SU-DHL-6 (cell line): ENCODE measurements around the gene NAPSA.

ENCODE experiments used
- CTCF ChIP-seq: fragments of 200-600 bp; sonication (generic); IDR thresholded peaks from one replicate; pipeline ENCODE4 v1.5.1; 2017; ENCODE audit warnings: antibody characterized with exemption, mild to moderate bottlenecking, low read length, moderate library complexity; ENCODE audit not compliant: insufficient read depth, poor library complexity, severe bottlenecking
- EZH2phosphoT487 ChIP-seq: fragments of 200-600 bp; sonication (generic), shearing (Covaris generic); conservative IDR thresholded peaks from 2 replicates; pipeline ENCODE4 v1.6.1; 2018; ENCODE audit warnings: mild to moderate bottlenecking, antibody characterized with exemption, low read length, moderate library complexity, mixed read lengths

DNA sequence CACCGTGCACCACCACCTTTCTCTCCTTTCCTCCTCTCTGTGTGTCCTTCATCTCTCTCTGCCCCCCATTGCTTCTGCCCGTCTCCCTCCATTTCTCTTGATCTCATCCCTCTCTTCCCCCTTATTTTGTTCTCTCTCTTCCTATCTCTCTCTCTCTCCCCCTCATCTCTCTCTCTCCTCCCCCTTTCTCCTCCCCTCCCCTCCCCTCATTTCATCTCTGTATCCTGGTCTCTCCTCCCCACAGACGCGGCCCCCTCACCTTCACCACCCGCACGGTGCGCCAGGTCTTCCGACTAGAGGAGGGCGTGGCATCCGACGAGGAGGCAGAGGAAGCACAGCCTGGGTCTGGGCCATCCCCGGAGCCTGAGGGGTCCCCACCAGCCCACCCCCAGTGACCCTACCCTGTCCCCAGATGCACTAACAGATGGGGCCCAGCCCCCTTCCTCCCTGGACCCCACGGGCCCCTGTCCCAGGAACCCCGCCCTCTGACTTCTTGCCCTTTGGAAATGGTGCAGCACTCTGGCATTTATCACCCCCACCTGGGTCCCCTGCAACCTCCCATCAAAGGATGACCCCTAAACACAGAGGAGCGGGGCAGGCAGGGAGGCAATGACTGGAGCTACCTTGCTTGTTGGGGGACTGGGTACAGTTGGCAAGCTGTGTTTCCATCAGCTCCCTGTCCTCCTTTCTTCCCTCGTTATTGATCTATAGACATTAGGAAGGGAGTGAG lies 55.9 kb downstream of the NAPSA start:
- no peak for TF ChIP-seq CTCF
- TF ChIP-seq EZH2phosphoT487: no peak
